GM12873 (cell line): ENCODE measurements around the gene COL21A1.

Source experiments
- TF ChIP-seq, protein P1 (sequence below): IDR thresholded peaks from 2 replicates; pipeline ENCODE4 v1.5.1; 2012; ENCODE audit warnings: low read depth, mild to moderate bottlenecking, moderate library complexity, low read length, control low read depth; ENCODE audit not compliant: insufficient read depth; ENCODE audit errors: missing control alignments

The COL21A1 gene

DNA sequence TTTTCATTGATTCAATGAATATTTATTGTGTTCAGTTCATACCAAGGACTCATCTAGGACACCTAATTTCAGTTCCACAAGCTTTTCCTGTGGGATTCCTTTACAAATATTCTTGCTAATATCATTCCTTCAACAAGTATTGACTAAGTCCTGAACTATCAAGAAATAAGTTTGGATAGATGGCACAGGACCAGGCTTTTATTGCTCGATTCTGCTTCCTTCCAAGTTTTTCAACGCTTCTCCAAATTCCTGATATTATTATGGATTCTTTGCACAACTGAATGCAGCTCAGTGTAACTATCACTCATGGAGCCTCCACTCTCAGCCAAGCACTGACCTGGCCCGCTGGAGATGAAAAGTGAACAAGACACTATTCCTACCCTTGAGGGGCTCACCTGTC is 32.7 kb upstream of the COL21A1 start:
- TF ChIP-seq, protein P1, sequence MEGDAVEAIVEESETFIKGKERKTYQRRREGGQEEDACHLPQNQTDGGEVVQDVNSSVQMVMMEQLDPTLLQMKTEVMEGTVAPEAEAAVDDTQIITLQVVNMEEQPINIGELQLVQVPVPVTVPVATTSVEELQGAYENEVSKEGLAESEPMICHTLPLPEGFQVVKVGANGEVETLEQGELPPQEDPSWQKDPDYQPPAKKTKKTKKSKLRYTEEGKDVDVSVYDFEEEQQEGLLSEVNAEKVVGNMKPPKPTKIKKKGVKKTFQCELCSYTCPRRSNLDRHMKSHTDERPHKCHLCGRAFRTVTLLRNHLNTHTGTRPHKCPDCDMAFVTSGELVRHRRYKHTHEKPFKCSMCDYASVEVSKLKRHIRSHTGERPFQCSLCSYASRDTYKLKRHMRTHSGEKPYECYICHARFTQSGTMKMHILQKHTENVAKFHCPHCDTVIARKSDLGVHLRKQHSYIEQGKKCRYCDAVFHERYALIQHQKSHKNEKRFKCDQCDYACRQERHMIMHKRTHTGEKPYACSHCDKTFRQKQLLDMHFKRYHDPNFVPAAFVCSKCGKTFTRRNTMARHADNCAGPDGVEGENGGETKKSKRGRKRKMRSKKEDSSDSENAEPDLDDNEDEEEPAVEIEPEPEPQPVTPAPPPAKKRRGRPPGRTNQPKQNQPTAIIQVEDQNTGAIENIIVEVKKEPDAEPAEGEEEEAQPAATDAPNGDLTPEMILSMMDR: no peak

GRCh38 chr6:56279331-56280080 is 32.1 kb upstream of the COL21A1 start:
- TF ChIP-seq, protein P1: no peak

- TF ChIP-seq, protein P1: no peak
Observed at GRCh38 chr6:56278171-56278591, 30.8 kb upstream of the COL21A1 start.

GRCh38 chr6:56270812-56271441 is 23.5 kb upstream of the COL21A1 start:
- TF ChIP-seq, protein P1: no peak

DNA sequence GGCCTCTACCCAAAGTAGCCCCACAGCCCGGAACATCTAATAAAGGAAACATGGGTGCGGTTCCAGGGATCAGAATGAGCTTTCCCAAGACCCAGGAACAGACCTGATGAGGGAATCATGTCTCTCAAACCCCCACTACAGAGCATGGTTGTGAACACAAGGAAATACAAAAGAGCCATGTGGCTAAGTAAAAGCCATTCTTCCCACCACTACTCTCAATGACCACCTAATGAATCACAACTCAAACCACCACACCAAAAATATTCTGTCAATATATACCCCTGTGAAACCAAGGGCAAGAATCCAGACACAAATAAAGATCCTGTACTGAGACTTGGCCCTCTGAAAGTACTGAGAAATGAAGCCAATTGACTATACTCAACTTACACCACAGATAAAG is 20.9 kb upstream of the COL21A1 start:
- TF ChIP-seq, protein P1: no peak

DNA sequence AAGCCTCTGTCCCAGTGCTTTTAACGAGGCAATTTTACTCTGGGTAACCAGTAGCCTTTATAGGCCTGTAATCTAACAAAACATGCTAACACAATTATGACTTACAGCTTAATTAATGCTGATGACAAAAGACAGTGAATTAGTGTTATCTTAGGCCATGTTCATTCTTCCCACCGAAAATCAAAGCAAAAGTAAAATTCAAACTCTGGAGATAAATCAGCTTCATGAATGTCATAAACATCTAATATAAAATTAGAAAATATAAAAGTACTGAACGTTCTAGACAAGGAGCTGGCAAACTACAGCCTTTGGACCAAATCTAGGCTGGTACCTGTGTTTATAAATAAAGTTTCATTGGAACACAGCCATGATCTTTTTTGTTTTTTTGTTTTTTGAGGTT is 18.6 kb upstream of the COL21A1 start:
- TF ChIP-seq, protein P1: no peak

GRCh38 chr6:56263596-56264315 is 16.4 kb upstream of the COL21A1 start:
- TF ChIP-seq, protein P1: no peak
